HEK293 (cell line): ENCODE results near the gene VHLL.
A peak's percentile ranks its signal among the peaks of the same experiment; 100 is the strongest.

Experiments
- CTCF ChIA-PET: fragments of 350-600 bp; formaldehyde crosslinking; extraction: SDS; loops from one replicate; lab custom pipeline; 2021; ENCODE audit warnings: antibody characterized with exemption; lab: Yijun Ruan, JAX
- POLR2A ChIA-PET: fragments of 300-600 bp; formaldehyde crosslinking; extraction: SDS; loops from one replicate; lab custom pipeline; 2020; ENCODE audit warnings: antibody characterized with exemption, inconsistent platforms; lab: Yijun Ruan, JAX
- H3K27ac ChIP-seq: fragments of 200-500 bp; sonication (Bioruptor generic); 2 replicates; pipeline ENCODE4 v1.5.1; 2014; ENCODE audit warnings: low read depth, low read length, control low read depth, inconsistent platforms; ENCODE audit errors: extremely low read depth
- H3K36me3 ChIP-seq, 2 experiments: fragments of 200-500 bp in 1 of 2; sonication (Bioruptor generic) in 1 of 2; 1 replicate in 1 of 2; 2 replicates in 1 of 2; pipeline ENCODE4 v1.5.1; 2014 to 2017; ENCODE audit warnings: inconsistent platforms in 2 of 2, low read length in 2 of 2; ENCODE audit not compliant: control insufficient read depth in 2 of 2, insufficient read depth in 1 of 2
- H3K4me1 ChIP-seq: fragments of 200-500 bp; sonication (Bioruptor generic); 2 replicates; pipeline ENCODE4 v1.5.1; 2014; ENCODE audit warnings: mild to moderate bottlenecking, low read length, inconsistent platforms; ENCODE audit not compliant: control insufficient read depth, insufficient read depth
- H3K4me3 ChIP-seq: 2 replicates; pipeline ENCODE4 v1.5.1; 2011; ENCODE audit warnings: low read depth, mild to moderate bottlenecking, control low read depth, low read length, moderate library complexity
- H3K9me3 ChIP-seq: fragments of 200-500 bp; sonication (Bioruptor generic); 2 replicates; pipeline ENCODE4 v1.5.1; 2014; ENCODE audit warnings: low read depth, low read length, inconsistent platforms; ENCODE audit not compliant: control insufficient read depth, insufficient read depth
- CTCF ChIP-seq: fragments of 450-650 bp; formaldehyde crosslinking; IDR thresholded peaks from 2 replicates; pipeline ENCODE4 v1.5.1; 2016; ENCODE audit warnings: missing biosample characterization, missing genetic modification characterization
- ELK4 ChIP-seq: IDR thresholded peaks from 2 replicates; pipeline ENCODE4 v1.6.1; 2011; ENCODE audit warnings: mild to moderate bottlenecking, low read depth, low read length, borderline replicate concordance
- GFI1B ChIP-seq: fragments of 450-650 bp; formaldehyde crosslinking; IDR thresholded peaks from 2 replicates; pipeline ENCODE4 v1.5.1; 2016; ENCODE audit warnings: missing biosample characterization, missing genetic modification characterization
- MYNN ChIP-seq: fragments of 450-650 bp; formaldehyde crosslinking; IDR thresholded peaks from 2 replicates; pipeline ENCODE4 v1.5.1; 2016; ENCODE audit warnings: missing biosample characterization, missing genetic modification characterization, borderline replicate concordance
- ZNF169 ChIP-seq: fragments of 450-650 bp; formaldehyde crosslinking; IDR thresholded peaks from 2 replicates; pipeline ENCODE4 v1.5.1; 2016; ENCODE audit warnings: missing biosample characterization, missing genetic modification characterization
- ZNF174 ChIP-seq: fragments of 450-650 bp; formaldehyde crosslinking; IDR thresholded peaks from 2 replicates; pipeline ENCODE4 v1.5.0; 2017; ENCODE audit warnings: missing biosample characterization, mild to moderate bottlenecking, missing genetic modification characterization
- ZNF239 ChIP-seq: fragments of 450-650 bp; formaldehyde crosslinking; IDR thresholded peaks from 2 replicates; pipeline ENCODE4 v1.5.1; 2016; ENCODE audit warnings: missing biosample characterization, missing genetic modification characterization
- ZNF280D ChIP-seq: fragments of 450-650 bp; formaldehyde crosslinking; IDR thresholded peaks from 2 replicates; pipeline ENCODE4 v1.5.1; 2016; ENCODE audit warnings: missing biosample characterization, missing genetic modification characterization
- ZNF341 ChIP-seq: fragments of 450-650 bp; formaldehyde crosslinking; IDR thresholded peaks from 2 replicates; pipeline ENCODE4; 2016; ENCODE audit warnings: low read depth, missing biosample characterization, missing genetic modification characterization
- ZNF433 ChIP-seq: fragments of 450-650 bp; formaldehyde crosslinking; IDR thresholded peaks from 2 replicates; pipeline ENCODE4 v1.5.1; 2016; ENCODE audit warnings: missing biosample characterization, missing genetic modification characterization, low read depth
- ZNF518A ChIP-seq: fragments of 450-650 bp; formaldehyde crosslinking; conservative IDR thresholded peaks from 2 replicates; pipeline ENCODE4 v1.5.1; 2016; ENCODE audit warnings: low read depth, missing biosample characterization, missing genetic modification characterization
- ZNF623 ChIP-seq: fragments of 450-650 bp; formaldehyde crosslinking; IDR thresholded peaks from 2 replicates; pipeline ENCODE4 v1.5.1; 2016; ENCODE audit warnings: missing biosample characterization, missing genetic modification characterization
- ZNF624 ChIP-seq: fragments of 450-650 bp; formaldehyde crosslinking; IDR thresholded peaks from 2 replicates; pipeline ENCODE4 v1.5.1; 2017; ENCODE audit warnings: missing biosample characterization, missing genetic modification characterization
- ZNF664 ChIP-seq: fragments of 450-650 bp; formaldehyde crosslinking; IDR thresholded peaks from 2 replicates; pipeline ENCODE4 v1.5.1; 2016; ENCODE audit warnings: missing biosample characterization, missing genetic modification characterization
- ZNF777 ChIP-seq: fragments of 450-650 bp; formaldehyde crosslinking; IDR thresholded peaks from 2 replicates; pipeline ENCODE4 v1.5.1; 2017; ENCODE audit warnings: missing biosample characterization, missing genetic modification characterization, borderline replicate concordance
- TF ChIP-seq, protein P1 (sequence below): fragments of 450-650 bp; formaldehyde crosslinking; IDR thresholded peaks from 2 replicates; pipeline ENCODE4 v1.5.1; 2016; ENCODE audit warnings: missing biosample characterization, missing genetic modification characterization
- TF ChIP-seq, protein P2 (sequence below): fragments of 450-650 bp; formaldehyde crosslinking; IDR thresholded peaks from 2 replicates; pipeline ENCODE4 v1.5.1; 2016; ENCODE audit warnings: missing biosample characterization, missing genetic modification characterization

Gene VHLL

DNA sequence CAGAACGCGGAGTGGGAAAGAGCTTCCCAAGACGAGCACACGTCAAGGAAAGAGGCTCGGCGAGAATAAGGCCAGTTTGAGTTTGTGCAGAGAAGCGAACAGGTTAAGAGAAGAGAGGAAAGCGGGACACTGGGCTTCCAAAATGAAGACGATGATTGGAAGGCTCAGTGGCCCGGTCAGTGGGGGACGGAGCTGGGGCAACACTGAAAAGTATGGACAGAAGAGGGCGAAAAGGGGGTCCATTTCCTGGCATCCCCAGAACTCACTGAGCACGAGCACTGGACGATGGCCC, 38.7 kb upstream of the VHLL start (continued):
- TF ChIP-seq MYNN (tag by site-specific recombination) (no peak), ZNF280D (no peak), ZNF518A (tag by site-specific recombination) (no peak), ELK4 (no peak), ZNF433 (tag by site-specific recombination) (no peak), GFI1B (tag by site-specific recombination) (no peak), ZNF341 (tag by site-specific recombination) (no peak), ZNF623 (tag by site-specific recombination) (no peak; the same call in 1 of the 2 replicates), ZNF169 (tag by site-specific recombination) (no peak), ZNF174 (tag by site-specific recombination) (no peak), CTCF (tag by site-specific recombination) (no peak; the same call in 1 of the 2 replicates)

- peaks cover 5% of the 10 kb centered on the region; the same call in 1 of the 2 replicates for H3K4me1 ChIP-seq
- H3K36me3 ChIP-seq: peaks cover 32 to 44% of the 10 kb centered on the region in 2 experiments
- peak overlapping the region; percentile 71 for H3K4me3 ChIP-seq
- peak overlapping the region; percentile 65; the same call in 1 of the 2 replicates for H3K27ac ChIP-seq
- ChIA-PET POLR2A (interaction anchor here (0.5 to 1.4 kb wide), 11 partner anchors 9 to 411 kb away, joined by 3 to 9 read pairs (median 4); partner anchors contain the start of genes SMG5 and TMEM79), CTCF (interaction anchor here (0.5 to 2.1 kb wide), 13 partner anchors 10 to 402 kb away, joined by 3 to 14 read pairs (median 4); no protein-coding TSS in a partner anchor)
- no peaks in the 10 kb centered on the region for H3K9me3 ChIP-seq
- TF ChIP-seq, protein P1, sequence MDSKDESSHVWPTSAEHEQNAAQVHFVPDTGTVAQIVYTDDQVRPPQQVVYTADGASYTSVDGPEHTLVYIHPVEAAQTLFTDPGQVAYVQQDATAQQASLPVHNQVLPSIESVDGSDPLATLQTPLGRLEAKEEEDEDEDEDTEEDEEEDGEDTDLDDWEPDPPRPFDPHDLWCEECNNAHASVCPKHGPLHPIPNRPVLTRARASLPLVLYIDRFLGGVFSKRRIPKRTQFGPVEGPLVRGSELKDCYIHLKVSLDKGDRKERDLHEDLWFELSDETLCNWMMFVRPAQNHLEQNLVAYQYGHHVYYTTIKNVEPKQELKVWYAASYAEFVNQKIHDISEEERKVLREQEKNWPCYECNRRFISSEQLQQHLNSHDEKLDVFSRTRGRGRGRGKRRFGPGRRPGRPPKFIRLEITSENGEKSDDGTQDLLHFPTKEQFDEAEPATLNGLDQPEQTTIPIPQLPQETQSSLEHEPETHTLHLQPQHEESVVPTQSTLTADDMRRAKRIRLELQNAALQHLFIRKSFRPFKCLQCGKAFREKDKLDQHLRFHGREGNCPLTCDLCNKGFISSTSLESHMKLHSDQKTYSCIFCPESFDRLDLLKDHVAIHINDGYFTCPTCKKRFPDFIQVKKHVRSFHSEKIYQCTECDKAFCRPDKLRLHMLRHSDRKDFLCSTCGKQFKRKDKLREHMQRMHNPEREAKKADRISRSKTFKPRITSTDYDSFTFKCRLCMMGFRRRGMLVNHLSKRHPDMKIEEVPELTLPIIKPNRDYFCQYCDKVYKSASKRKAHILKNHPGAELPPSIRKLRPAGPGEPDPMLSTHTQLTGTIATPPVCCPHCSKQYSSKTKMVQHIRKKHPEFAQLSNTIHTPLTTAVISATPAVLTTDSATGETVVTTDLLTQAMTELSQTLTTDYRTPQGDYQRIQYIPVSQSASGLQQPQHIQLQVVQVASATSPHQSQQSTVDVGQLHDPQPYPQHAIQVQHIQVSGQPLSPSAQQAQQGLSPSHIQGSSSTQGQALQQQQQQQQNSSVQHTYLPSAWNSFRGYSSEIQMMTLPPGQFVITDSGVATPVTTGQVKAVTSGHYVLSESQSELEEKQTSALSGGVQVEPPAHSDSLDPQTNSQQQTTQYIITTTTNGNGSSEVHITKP (tag by site-specific recombination): peak; percentile 74
- TF ChIP-seq ZNF664 (tag by site-specific recombination) (no peak), ZNF777 (tag by site-specific recombination) (no peak), ZNF239 (tag by site-specific recombination) (no peak), ZNF624 (tag by site-specific recombination) (no peak)
- TF ChIP-seq, protein P2, sequence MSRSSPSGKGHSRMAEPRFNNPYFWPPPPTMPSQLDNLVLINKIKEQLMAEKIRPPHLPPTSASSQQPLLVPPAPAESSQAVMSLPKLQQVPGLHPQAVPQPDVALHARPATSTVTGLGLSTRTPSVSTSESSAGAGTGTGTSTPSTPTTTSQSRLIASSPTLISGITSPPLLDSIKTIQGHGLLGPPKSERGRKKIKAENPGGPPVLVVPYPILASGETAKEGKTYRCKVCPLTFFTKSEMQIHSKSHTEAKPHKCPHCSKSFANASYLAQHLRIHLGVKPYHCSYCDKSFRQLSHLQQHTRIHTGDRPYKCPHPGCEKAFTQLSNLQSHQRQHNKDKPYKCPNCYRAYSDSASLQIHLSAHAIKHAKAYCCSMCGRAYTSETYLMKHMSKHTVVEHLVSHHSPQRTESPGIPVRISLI: peak; percentile 90
Measured at GRCh38 chr1:156337052-156337887, 38.2 kb upstream of the VHLL start.
